ENCODE measurements around the gene SAA1. TPM values are rescaled to one million over a fixed set of nuclear protein-coding genes. Genes with fewer than 3 reads are reported as not detected.

The SAA1 gene
- total and polyA plus RNA-seq, 10 of the 15 experiments (the other 5 are each of a cell fraction or from before 2014, with no cell fraction given) = 0.36 to 6.9 TPM; not detected in 8

DNA sequence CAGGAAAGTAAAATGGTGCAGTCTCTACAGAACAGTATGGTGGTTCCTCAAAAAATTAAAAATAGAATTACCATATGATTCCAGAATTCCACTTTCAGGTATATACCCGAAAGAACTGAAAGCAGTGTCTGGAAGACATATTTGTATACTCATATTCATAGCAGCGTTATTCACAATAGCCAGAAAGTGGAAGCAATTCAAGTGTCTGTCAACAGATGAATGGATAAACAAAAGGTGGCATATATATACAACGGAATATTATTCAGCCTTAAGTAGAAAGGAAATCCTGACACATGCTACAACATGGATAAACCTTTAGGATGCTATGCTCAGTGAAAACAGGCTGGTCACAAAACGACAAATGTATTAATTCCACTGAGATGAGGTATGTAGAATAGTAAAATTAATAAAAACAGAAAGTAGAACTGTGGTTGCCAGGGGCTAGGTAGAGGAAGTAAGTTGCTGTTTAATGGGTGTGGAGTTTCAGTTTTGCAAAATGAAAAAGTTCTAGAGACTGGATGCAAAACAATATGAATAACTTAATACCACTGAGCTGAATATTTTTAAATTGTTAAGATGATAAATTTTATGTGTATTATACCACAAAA, 14.5 kb downstream of the SAA1 start (continued):
- TF ChIP-seq ATF7 (IDR thresholded peaks at IDR 0.05; ENCODE audit: low read depth) (peak; percentile 51), NFXL1 (IDR thresholded peaks at IDR 0.05; ENCODE audit: borderline replicate concordance) (no peak), ZNF274 (IDR thresholded peaks at IDR 0.05; ENCODE audit: insufficient read depth, insufficient read length) (no peak), FOXM1 (IDR thresholded peaks at IDR 0.05; ENCODE audit: low read depth, low read length) (no peak), EGR1 (IDR thresholded peaks at IDR 0.05; ENCODE audit: borderline replicate concordance in 1 of 2, low read depth in 2 of 2, low read length in 2 of 2) (no peak), ZNF384 (IDR thresholded peaks at IDR 0.05; ENCODE audit: borderline replicate concordance, low read depth, low read length) (no peak), POLR2A (IDR thresholded peaks at IDR 0.05; ENCODE audit: low read depth, low read length) (no peak), FOXK2 (IDR thresholded peaks at IDR 0.05) (no peak), BACH1 (IDR thresholded peaks at IDR 0.05; ENCODE audit: borderline replicate concordance) (no peak), JUND (IDR thresholded peaks at IDR 0.05; ENCODE audit: low read depth, low read length) (no peak), TARDBP (IDR thresholded peaks at IDR 0.05; ENCODE audit: borderline replicate concordance) (no peak), MTA3 (IDR thresholded peaks at IDR 0.05; ENCODE audit: borderline replicate concordance, low read length) (no peak), MYC (IDR thresholded peaks at IDR 0.05; ENCODE audit: insufficient read depth, insufficient read length, insufficient replicate concordance, low read length, severe bottlenecking) (no peak), SUZ12 (IDR thresholded peaks at IDR 0.05; ENCODE audit: unreplicated experiment) (no peak), HDAC2 (IDR thresholded peaks at IDR 0.05) (no peak), SP1 (IDR thresholded peaks at IDR 0.05; ENCODE audit: low read depth, low read length) (no peak), CREM (IDR thresholded peaks at IDR 0.05; ENCODE audit: low read depth) (no peak), NR2C1 (IDR thresholded peaks at IDR 0.05) (no peak), ZNF217 (IDR thresholded peaks at IDR 0.05) (no peak), SIX5 (IDR thresholded peaks at IDR 0.05; ENCODE audit: low read depth, low read length, severe bottlenecking) (no peak), GATAD2B (conservative IDR thresholded peaks at IDR 0.05; ENCODE audit: low read depth) (no peak), CREB1 (IDR thresholded peaks at IDR 0.05; ENCODE audit: low read depth) (no peak), NBN (IDR thresholded peaks at IDR 0.05) (no peak), ETV6 (conservative IDR thresholded peaks at IDR 0.05 in 1 of 2, IDR thresholded peaks at IDR 0.05 in 1 of 2; ENCODE audit: borderline replicate concordance in 1 of 2, low read depth in 1 of 2) (peak in 1 of 2 experiments; percentile 6; a peak in 1 of 4 replicates), LARP7 (IDR thresholded peaks at IDR 0.05) (no peak)
- TF ChIP-seq, protein P1, sequence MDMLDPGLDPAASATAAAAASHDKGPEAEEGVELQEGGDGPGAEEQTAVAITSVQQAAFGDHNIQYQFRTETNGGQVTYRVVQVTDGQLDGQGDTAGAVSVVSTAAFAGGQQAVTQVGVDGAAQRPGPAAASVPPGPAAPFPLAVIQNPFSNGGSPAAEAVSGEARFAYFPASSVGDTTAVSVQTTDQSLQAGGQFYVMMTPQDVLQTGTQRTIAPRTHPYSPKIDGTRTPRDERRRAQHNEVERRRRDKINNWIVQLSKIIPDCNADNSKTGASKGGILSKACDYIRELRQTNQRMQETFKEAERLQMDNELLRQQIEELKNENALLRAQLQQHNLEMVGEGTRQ (IDR thresholded peaks at IDR 0.05; ENCODE audit: borderline replicate concordance, low read depth, low read length) = no peak
- TF ChIP-seq, protein P2, sequence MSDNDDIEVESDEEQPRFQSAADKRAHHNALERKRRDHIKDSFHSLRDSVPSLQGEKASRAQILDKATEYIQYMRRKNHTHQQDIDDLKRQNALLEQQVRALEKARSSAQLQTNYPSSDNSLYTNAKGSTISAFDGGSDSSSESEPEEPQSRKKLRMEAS (IDR thresholded peaks at IDR 0.05; ENCODE audit: low read depth, low read length) = no peak
- TF ChIP-seq, protein P3, sequence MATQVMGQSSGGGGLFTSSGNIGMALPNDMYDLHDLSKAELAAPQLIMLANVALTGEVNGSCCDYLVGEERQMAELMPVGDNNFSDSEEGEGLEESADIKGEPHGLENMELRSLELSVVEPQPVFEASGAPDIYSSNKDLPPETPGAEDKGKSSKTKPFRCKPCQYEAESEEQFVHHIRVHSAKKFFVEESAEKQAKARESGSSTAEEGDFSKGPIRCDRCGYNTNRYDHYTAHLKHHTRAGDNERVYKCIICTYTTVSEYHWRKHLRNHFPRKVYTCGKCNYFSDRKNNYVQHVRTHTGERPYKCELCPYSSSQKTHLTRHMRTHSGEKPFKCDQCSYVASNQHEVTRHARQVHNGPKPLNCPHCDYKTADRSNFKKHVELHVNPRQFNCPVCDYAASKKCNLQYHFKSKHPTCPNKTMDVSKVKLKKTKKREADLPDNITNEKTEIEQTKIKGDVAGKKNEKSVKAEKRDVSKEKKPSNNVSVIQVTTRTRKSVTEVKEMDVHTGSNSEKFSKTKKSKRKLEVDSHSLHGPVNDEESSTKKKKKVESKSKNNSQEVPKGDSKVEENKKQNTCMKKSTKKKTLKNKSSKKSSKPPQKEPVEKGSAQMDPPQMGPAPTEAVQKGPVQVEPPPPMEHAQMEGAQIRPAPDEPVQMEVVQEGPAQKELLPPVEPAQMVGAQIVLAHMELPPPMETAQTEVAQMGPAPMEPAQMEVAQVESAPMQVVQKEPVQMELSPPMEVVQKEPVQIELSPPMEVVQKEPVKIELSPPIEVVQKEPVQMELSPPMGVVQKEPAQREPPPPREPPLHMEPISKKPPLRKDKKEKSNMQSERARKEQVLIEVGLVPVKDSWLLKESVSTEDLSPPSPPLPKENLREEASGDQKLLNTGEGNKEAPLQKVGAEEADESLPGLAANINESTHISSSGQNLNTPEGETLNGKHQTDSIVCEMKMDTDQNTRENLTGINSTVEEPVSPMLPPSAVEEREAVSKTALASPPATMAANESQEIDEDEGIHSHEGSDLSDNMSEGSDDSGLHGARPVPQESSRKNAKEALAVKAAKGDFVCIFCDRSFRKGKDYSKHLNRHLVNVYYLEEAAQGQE (IDR thresholded peaks at IDR 0.05; ENCODE audit: low read depth, low read length) = no peak
- TF ChIP-seq, protein P4, sequence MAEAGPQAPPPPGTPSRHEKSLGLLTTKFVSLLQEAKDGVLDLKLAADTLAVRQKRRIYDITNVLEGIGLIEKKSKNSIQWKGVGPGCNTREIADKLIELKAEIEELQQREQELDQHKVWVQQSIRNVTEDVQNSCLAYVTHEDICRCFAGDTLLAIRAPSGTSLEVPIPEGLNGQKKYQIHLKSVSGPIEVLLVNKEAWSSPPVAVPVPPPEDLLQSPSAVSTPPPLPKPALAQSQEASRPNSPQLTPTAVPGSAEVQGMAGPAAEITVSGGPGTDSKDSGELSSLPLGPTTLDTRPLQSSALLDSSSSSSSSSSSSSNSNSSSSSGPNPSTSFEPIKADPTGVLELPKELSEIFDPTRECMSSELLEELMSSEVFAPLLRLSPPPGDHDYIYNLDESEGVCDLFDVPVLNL (IDR thresholded peaks at IDR 0.05; ENCODE audit: low read depth, low read length) = no peak

All from GM12878 (cell line).